HUES48 (cell line): ENCODE results near the gene ATG3.
A peak's percentile ranks its signal among the peaks of the same experiment; 100 is the strongest.

Experiments used
- H3K27ac ChIP-seq: one replicate; pipeline ENCODE4 v1.7.0; 2013; ENCODE audit warnings: low read depth, low read length, inconsistent platforms
- H3K27me3 ChIP-seq: 2 replicates; pipeline ENCODE4 v1.6.1; 2013; ENCODE audit warnings: mild to moderate bottlenecking, low read length; ENCODE audit not compliant: control insufficient read depth, insufficient read depth
- H3K36me3 ChIP-seq: 2 replicates; pipeline ENCODE4 v1.6.1; 2013; ENCODE audit warnings: low read length; ENCODE audit not compliant: control insufficient read depth, insufficient read depth
- H3K4me1 ChIP-seq: 2 replicates; pipeline ENCODE4 v1.6.1; 2013; ENCODE audit warnings: mild to moderate bottlenecking, low read length; ENCODE audit not compliant: control insufficient read depth, insufficient read depth
- H3K4me3 ChIP-seq: 2 replicates; pipeline ENCODE4 v1.5.1; 2013; ENCODE audit warnings: mild to moderate bottlenecking, low read depth, low read length
- H3K9ac ChIP-seq: 2 replicates; pipeline ENCODE4 v1.6.1; 2013; ENCODE audit warnings: mild to moderate bottlenecking, low read depth, low read length, moderate library complexity
- H3K9me3 ChIP-seq: 2 replicates; pipeline ENCODE4 v1.6.1; 2013; ENCODE audit warnings: low read length; ENCODE audit not compliant: control insufficient read depth, insufficient read depth

Gene ATG3

DNA sequence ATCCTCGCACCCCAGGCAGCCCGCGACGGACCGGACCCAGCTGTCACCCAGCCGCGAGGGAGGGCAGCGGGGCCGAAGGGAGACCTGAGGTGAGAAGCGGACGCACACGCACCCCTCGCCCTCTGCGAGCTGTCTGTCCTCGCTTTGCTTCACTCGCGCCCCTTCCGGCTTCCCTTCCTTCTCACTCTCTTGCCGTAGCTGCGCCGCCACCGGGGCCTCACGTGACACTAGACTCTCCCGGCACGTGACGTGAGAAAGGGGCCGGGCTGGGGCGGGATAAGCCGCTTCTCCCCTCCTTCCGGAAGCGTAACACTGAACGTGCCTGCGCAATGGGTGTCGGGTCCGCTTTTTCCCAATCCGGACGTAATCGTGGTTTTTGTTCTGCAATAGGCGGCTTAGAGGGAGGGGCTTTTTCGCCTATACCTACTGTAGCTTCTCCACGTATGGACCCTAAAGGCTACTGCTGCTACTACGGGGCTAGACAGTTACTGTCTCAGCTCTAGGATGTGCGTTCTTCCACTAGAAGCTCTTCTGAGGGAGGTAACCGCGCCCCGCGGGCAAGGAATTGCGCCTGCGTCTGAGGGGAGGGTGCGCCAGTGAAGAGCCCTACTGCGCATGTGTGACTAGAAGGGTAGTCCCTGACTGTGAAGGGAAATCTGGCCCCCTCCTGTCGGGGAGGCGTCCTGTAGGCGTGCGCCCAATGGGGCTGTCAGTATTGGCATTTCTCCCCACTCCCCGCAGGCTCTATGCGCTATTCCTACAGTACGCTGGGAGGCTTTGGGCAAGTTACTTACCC lies at the start of gene ATG3, which contains the start of gene SLC35A5:
TSS of gene ATG3 (minus strand) at position 229 of the 796 bp plus-strand sequence. CDS start 434 bp downstream, outside the sequence.
TSS of gene SLC35A5 (plus strand) at position 312 of the 796 bp plus-strand sequence. CDS start 1,359 bp downstream, outside the sequence.
- no peaks in the 10 kb centered on the region for H3K27me3 ChIP-seq
- H3K9me3 ChIP-seq = no peaks in the 10 kb centered on the region
- H3K4me3 ChIP-seq = peak within 1 kb of the TSS; percentile 99
- peaks cover 21% of the 10 kb centered on the region for H3K36me3 ChIP-seq
- peaks cover 33% of the 10 kb centered on the region for H3K4me1 ChIP-seq
- H3K9ac ChIP-seq = peak within 1 kb of the TSS; percentile 83
- H3K27ac ChIP-seq = peak within 1 kb of the TSS; percentile 99

GRCh38 chr3:112610121-112610520 lies 48.4 kb upstream of the ATG3 start:
- Histone ChIP-seq H3K4me3 (no peak overlapping the region), H3K36me3 (no peaks in the 10 kb centered on the region), H3K4me1 (peaks cover 1% of the 10 kb centered on the region), H3K9ac (no peak overlapping the region), H3K9me3 (no peaks in the 10 kb centered on the region), H3K27me3 (no peaks in the 10 kb centered on the region), H3K27ac (no peak overlapping the region)

DNA sequence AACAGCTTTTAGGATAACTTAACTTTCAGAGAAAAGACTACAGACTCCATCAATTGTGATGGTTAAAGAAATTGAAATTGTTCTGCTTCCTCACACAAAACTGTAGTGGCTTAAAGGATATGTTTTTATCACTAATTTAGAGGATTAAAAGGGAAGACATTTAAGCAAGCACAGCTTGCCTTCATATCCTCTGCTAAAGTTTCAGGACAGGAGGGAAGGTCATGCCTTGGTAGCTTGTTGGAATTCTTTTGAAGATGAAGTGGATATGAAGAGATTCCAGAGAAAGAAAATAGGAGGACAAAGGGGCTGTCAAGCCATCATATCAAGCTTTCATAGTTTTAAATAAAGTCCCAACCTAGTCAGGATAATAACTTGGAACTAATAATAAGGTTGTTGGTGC lies 46.1 kb upstream of the ATG3 start:
- H3K4me3 ChIP-seq = no peak overlapping the region
- H3K9me3 ChIP-seq = no peaks in the 10 kb centered on the region
- H3K36me3 ChIP-seq = no peaks in the 10 kb centered on the region
- H3K4me1 ChIP-seq = no peaks in the 10 kb centered on the region
- H3K27ac ChIP-seq = no peak overlapping the region
- no peak overlapping the region for H3K9ac ChIP-seq
- no peaks in the 10 kb centered on the region for H3K27me3 ChIP-seq

GRCh38 chr3:112606098-112606497 lies 44.3 kb upstream of the ATG3 start:
- Histone ChIP-seq H3K9me3 (no peaks in the 10 kb centered on the region), H3K27me3 (no peaks in the 10 kb centered on the region), H3K9ac (no peak overlapping the region), H3K36me3 (no peaks in the 10 kb centered on the region), H3K4me3 (no peak overlapping the region), H3K27ac (no peak overlapping the region), H3K4me1 (no peaks in the 10 kb centered on the region)

DNA sequence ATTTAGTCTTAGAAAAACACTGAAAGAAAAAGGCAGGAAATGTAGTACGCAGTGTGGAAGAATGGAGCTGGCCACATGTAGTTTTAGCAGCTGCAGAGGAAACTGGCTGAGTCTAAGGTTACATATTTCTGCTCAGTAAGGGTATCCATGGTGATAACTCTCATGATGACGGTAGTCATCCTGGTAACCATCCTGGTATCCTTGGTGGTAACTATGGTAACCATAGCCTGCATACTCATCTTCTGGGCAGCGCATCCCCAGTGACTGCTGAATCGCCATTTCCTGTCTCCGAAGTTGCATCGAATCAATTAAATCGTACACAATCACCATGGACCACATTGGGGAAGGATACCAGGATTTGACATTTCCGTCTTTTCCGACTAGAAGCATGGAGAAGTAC lies 43.5 kb upstream of the ATG3 start:
- Histone ChIP-seq H3K27ac (no peak overlapping the region), H3K27me3 (no peaks in the 10 kb centered on the region), H3K9me3 (no peaks in the 10 kb centered on the region), H3K4me3 (no peak overlapping the region), H3K9ac (no peak overlapping the region), H3K36me3 (no peaks in the 10 kb centered on the region), H3K4me1 (no peaks in the 10 kb centered on the region)

- Histone ChIP-seq H3K4me1 (no peaks in the 10 kb centered on the region), H3K27me3 (no peaks in the 10 kb centered on the region), H3K9me3 (no peaks in the 10 kb centered on the region), H3K27ac (no peak overlapping the region), H3K9ac (no peak overlapping the region), H3K36me3 (no peaks in the 10 kb centered on the region), H3K4me3 (no peak overlapping the region)
Measured at GRCh38 chr3:112604536-112604935, 42.8 kb upstream of the ATG3 start.

DNA sequence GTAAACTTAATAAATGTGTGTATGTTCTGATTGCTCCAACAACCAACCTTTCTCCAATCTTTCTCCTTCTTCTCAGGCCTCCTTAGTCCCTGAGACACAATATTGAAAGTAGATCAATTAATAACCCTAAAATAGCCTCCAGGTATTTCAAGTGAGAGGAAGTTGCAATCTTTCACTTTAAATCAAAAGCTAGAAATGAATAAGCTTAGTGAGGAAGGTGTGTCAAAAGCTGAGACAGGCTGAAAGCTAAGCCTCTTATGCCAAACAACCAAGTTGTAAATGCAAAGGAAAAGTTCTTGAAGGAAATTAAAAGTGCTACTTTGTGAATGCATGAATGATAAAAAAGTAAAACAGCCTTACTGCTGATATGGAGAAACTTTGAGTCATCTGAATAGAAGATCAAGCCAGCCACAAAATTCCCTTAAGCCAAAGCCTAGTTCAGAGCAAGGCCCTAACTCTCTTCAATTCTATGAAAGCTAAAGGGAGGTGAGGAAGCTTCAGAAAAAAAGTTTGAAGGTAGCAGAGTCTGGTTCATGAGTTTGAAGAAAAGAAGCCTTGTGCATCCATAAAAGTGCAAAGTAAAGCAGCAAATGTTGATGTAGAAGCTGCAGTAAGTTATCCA lies 40.6 kb upstream of the ATG3 start:
- no peaks in the 10 kb centered on the region for H3K36me3 ChIP-seq
- H3K4me3 ChIP-seq = no peak overlapping the region
- H3K27me3 ChIP-seq = no peaks in the 10 kb centered on the region
- H3K4me1 ChIP-seq = no peaks in the 10 kb centered on the region
- H3K9ac ChIP-seq = no peak overlapping the region
- no peaks in the 10 kb centered on the region for H3K9me3 ChIP-seq
- H3K27ac ChIP-seq = no peak overlapping the region

GRCh38 chr3:112598731-112599130 lies 37.0 kb upstream of the ATG3 start:
- no peaks in the 10 kb centered on the region for H3K4me1 ChIP-seq

GRCh38 chr3:112597945-112598344 lies 36.2 kb upstream of the ATG3 start:
- H3K9me3 ChIP-seq = no peaks in the 10 kb centered on the region
- no peaks in the 10 kb centered on the region for H3K36me3 ChIP-seq
- no peak overlapping the region for H3K4me3 ChIP-seq
- H3K27ac ChIP-seq = no peak overlapping the region
- H3K27me3 ChIP-seq = no peaks in the 10 kb centered on the region
- peaks cover 5% of the 10 kb centered on the region for H3K4me1 ChIP-seq
- H3K9ac ChIP-seq = no peak overlapping the region

More at GRCh38 chr3:112598731-112599130, 37.0 kb upstream of the ATG3 start:
- no peaks in the 10 kb centered on the region for H3K9me3 ChIP-seq
- no peak overlapping the region for H3K27ac ChIP-seq
- H3K36me3 ChIP-seq = no peaks in the 10 kb centered on the region
- H3K9ac ChIP-seq = no peak overlapping the region
- H3K4me3 ChIP-seq = no peak overlapping the region
- H3K27me3 ChIP-seq = no peaks in the 10 kb centered on the region

- H3K27ac ChIP-seq = no peak overlapping the region
- H3K9ac ChIP-seq = no peak overlapping the region
- no peaks in the 10 kb centered on the region for H3K36me3 ChIP-seq
- H3K27me3 ChIP-seq = no peaks in the 10 kb centered on the region
- no peak overlapping the region for H3K4me3 ChIP-seq
- H3K4me1 ChIP-seq = peaks cover 15% of the 10 kb centered on the region
- no peaks in the 10 kb centered on the region for H3K9me3 ChIP-seq
Measured at GRCh38 chr3:112594856-112595255, 33.1 kb upstream of the ATG3 start.

- Histone ChIP-seq H3K9ac (no peak overlapping the region), H3K4me1 (peaks cover 15% of the 10 kb centered on the region), H3K36me3 (no peaks in the 10 kb centered on the region), H3K27ac (peak overlapping the region; percentile 11), H3K4me3 (no peak overlapping the region), H3K9me3 (no peaks in the 10 kb centered on the region), H3K27me3 (no peaks in the 10 kb centered on the region)
Measured at GRCh38 chr3:112593258-112593657, 31.5 kb upstream of the ATG3 start.
